GM21423 (cell line): ENCODE data around the gene CNNM2.

Experiments
- ATAC-seq: cut with Tn5 transposase; IDR thresholded peaks from one replicate; pipeline ENCODE4 v1.9.1; 2021; ENCODE audit warnings: mild to moderate bottlenecking, moderate library complexity; ENCODE audit not compliant: unreplicated experiment

CNNM2 gene

GRCh38 chr10:102917962-102918816 lies at the start of gene CNNM2:
CNNM2 (plus strand) TSS chr10:102918294; CDS start chr10:102918481, 187 bp downstream.
- ATAC-seq, result peak; percentile 86

- no peak for ATAC-seq
These were observed 49.2 kb upstream of the CNNM2 start for GRCh38 chr10:102868911-102869257.

- no peak for ATAC-seq
These were observed 48.6 kb upstream of the CNNM2 start, which contains the start of gene AS3MT for GRCh38 chr10:102869258-102870198. AS3MT (plus strand) TSS chr10:102869470; CDS start chr10:102869593, 123 bp downstream.

GRCh38 chr10:102870221-102870620 lies 47.9 kb upstream of the CNNM2 start:
- ATAC-seq, result no peak

GRCh38 chr10:102872163-102872562 lies 45.9 kb upstream of the CNNM2 start:
- no peak for ATAC-seq

GRCh38 chr10:102876747-102877153 lies 41.3 kb upstream of the CNNM2 start:
- ATAC-seq, result no peak

- no peak for ATAC-seq
These were observed 39.5 kb upstream of the CNNM2 start for GRCh38 chr10:102878629-102879028.

GRCh38 chr10:102880256-102880655 lies 37.8 kb upstream of the CNNM2 start:
- ATAC-seq, result no peak

GRCh38 chr10:102888048-102888447 lies 30.0 kb upstream of the CNNM2 start:
- ATAC-seq, result no peak

GRCh38 chr10:102894466-102895213 lies 23.5 kb upstream of the CNNM2 start:
- ATAC-seq, result no peak

- ATAC-seq, result no peak
These were observed 18.1 kb upstream of the CNNM2 start for GRCh38 chr10:102900006-102900405.

- ATAC-seq, result no peak
These were observed 13.7 kb upstream of the CNNM2 start for GRCh38 chr10:102904346-102904745.

- no peak for ATAC-seq
These were observed 11.6 kb upstream of the CNNM2 start for GRCh38 chr10:102906507-102906906.

GRCh38 chr10:102914781-102915180 lies 3.3 kb upstream of the CNNM2 start:
- no peak for ATAC-seq

GRCh38 chr10:102916173-102916572 lies 1.9 kb upstream of the CNNM2 start:
- ATAC-seq, result no peak

GRCh38 chr10:102917314-102917961 lies 656 bp upstream of the CNNM2 start:
- ATAC-seq, result peak; percentile 41

GRCh38 chr10:102918817-102919245 lies 737 bp downstream of the CNNM2 start:
- no peak for ATAC-seq

GRCh38 chr10:102919246-102919959 lies 1.3 kb downstream of the CNNM2 start:
- no peak for ATAC-seq

- no peak for ATAC-seq
These were observed 2.1 kb downstream of the CNNM2 start for GRCh38 chr10:102919992-102920739.
